GM12875 (cell line): ENCODE data around the gene GNS.

ENCODE experiments used
- H3K4me3 ChIP-seq: one replicate; pipeline ENCODE4 v1.5.1; 2011; ENCODE audit warnings: low read depth, low read length, control low read depth
- TF ChIP-seq, protein P1 (sequence below): IDR thresholded peaks from 2 replicates; pipeline ENCODE4 v1.5.1; 2011; ENCODE audit warnings: low read depth, mild to moderate bottlenecking, control low read depth, inconsistent platforms, low read length, moderate library complexity, borderline replicate concordance; ENCODE audit not compliant: insufficient read depth

Gene GNS

DNA sequence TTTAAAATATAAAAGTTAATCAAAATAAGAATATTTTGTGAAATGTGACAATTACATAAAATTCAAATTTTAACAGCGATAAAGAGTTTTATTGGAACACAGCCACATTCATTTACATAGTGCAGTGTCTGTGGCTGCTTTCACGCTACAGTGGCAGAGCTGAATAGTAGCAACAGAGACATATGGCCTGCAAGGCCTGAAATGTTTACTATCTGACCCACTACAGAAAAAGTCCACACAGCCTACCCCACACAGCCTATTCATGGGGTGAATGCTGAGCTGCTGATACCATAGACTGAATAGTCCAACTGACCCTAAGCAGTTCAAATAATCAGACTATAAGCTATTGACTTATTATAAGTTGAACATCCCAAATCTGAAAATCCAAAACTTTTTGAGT lies 13.2 kb downstream of the GNS start:
- TF ChIP-seq, protein P1, sequence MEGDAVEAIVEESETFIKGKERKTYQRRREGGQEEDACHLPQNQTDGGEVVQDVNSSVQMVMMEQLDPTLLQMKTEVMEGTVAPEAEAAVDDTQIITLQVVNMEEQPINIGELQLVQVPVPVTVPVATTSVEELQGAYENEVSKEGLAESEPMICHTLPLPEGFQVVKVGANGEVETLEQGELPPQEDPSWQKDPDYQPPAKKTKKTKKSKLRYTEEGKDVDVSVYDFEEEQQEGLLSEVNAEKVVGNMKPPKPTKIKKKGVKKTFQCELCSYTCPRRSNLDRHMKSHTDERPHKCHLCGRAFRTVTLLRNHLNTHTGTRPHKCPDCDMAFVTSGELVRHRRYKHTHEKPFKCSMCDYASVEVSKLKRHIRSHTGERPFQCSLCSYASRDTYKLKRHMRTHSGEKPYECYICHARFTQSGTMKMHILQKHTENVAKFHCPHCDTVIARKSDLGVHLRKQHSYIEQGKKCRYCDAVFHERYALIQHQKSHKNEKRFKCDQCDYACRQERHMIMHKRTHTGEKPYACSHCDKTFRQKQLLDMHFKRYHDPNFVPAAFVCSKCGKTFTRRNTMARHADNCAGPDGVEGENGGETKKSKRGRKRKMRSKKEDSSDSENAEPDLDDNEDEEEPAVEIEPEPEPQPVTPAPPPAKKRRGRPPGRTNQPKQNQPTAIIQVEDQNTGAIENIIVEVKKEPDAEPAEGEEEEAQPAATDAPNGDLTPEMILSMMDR = no peak
- no peak overlapping the region for H3K4me3 ChIP-seq

DNA sequence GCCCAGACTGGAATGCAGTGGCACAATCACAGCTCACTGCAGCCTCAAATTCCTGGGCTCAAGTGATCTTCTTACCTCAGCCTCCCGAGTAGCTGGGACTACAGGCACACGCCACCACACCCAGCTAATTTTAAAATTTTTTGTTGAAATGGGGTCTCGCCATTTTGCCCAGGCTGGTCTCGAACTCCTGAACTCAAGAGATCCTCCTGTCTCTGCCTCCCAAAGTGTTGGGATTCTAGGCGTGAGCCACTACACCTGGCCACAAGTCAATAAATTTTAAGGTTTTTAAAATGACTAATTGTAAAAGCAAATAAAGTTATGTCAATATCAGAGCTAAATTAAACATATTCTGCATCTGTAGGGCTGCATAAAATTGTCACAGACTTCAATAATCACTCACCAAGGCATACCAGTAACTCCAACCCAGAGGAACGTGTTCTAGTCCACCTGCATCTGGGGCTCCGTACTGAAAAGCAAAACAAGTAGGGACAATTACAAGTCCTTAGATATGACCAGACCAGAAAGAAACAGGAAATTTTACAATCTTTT lies 13.9 kb downstream of the GNS start:
- TF ChIP-seq, protein P1 = no peak
- no peak overlapping the region for H3K4me3 ChIP-seq

DNA sequence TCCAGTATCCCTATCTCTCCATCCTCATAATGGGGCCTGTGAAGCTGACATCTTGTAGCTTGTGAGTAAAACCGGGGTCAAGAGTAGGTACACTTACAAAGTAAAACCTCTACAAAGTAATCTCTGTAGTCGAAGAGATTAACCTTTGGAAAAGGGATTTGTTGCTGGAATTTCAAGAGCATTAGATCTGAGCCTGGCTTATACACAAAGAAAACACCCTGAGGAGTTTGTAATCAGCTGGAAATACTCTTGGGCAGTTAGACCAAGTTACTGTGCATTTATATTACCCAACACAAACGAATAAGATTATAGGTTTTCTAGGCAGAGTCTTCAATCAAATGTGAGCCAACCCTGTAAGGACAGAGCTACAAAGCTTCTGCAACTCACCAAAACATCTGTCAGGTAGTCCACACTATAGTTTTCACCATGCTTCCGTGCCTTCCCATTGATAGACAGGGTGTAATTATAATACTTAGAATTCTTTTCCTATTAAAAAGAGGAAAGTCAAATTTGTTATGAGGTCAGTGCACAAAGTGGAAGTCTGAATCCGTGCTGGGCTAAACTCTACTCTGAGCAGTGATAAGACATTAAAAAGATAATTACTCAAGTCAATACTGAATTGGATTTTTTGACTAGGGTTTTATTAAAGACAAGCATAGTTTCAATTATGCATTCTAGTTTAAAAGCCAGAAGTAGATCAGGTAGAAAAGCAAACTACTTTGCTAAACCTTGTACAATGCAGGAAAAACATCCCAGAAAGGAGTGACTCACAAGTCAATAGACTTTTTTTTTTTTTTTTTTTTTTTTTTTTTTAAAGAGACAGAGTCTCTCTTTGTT lies 14.6 kb downstream of the GNS start:
- no peak overlapping the region for H3K4me3 ChIP-seq
- TF ChIP-seq, protein P1 = no peak

DNA sequence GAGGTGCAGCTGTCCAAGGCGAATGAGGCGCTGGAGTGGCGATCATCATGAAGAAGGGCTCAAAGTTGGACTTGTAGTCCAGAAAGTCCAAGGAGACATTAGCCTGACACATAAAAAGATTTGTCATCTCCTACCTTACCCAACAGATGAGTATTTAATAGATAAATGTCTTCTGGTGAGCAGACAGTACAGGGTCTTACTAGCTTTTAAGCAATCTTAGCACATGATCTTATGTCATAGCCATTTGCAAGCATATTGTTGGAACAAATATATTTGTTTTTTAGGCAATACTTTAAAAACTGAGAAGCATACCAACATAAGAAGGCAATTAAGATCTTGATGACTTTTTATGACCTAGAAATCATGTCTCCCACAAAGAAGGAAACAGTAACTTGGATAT lies 16.0 kb downstream of the GNS start:
- H3K4me3 ChIP-seq = no peak overlapping the region
- TF ChIP-seq, protein P1 = no peak

DNA sequence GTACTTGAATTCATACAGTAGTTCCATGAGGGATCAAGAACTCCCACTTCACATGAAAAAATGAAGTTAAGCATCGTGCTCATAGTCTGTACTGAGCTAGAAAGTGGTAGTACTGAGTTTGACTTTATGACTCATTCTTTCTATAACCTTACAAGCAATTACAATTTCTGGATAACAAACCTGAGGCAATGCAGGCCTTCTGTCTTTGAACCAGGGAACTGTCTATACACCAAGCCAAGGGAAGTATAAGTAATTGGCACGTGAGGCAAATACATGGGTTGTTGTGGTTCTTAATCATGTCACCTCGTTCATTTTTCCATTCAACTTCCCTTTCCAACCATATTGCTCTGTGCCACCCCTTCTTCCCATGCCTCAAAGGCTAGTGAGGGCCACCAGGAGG lies 16.8 kb downstream of the GNS start:
- TF ChIP-seq, protein P1 = no peak
- no peak overlapping the region for H3K4me3 ChIP-seq

DNA sequence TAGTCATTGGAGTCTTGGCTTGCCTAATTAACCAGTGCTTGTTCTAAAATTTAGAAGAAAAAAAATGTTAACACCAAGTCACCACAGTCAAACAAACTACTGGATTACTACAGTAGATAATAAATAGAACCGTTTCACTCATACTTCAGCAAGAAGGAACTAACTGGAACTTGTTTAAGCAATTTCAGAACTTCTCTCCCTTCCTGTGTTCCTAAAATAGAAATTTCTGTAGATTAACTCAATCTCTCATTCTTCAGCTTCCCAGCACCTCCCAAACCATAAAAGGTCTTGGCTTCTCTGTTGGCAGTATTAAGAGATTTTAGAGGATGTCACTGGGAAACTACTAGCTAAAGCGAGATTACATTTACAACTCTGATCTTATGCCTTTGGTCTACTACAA lies 18.6 kb downstream of the GNS start:
- H3K4me3 ChIP-seq = no peak overlapping the region
- TF ChIP-seq, protein P1 = no peak

DNA sequence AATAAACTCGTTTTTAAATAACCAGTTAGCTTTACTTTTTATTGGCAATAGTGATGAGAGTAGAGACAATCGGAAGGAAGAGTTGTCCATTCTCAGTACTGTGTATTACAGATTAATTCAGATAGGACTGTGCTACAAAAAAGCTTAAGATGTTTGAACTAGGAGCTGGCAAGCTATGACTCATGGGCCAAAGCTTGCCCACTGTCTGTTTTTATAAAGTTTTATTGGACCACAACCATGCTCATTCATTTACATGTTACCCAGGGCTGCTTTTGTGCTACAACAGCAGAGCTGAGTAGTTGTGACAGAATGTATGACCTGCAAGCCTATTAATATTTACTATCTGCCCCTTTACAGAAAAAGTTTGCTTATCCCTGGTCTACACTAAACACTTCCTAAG lies 19.4 kb downstream of the GNS start:
- TF ChIP-seq, protein P1 = no peak
- no peak overlapping the region for H3K4me3 ChIP-seq
